Liver (tissue), 9 donors: ENCODE results near the gene CYB561D2. TPM values are rescaled to one million over a fixed set of nuclear protein-coding genes. Genes with fewer than 3 reads are reported as not detected.

ENCODE experiments used
- DNase-seq: peaks from one replicate; pipeline ENCODE4 v3.0.0-alpha.2; 2017; ENCODE audit warnings: low spot score
- H3K27ac ChIP-seq, 2 donors: one replicate each; pipeline ENCODE4 v1.7.0; 2013; ENCODE audit warnings: inconsistent platforms in 2 of 2, low read length in 2 of 2, control low read depth in 1 of 2, low read depth in 1 of 2, mild to moderate bottlenecking in 1 of 2
- H3K27me3 ChIP-seq, 4 donors: one replicate each; pipeline versions ENCODE4 v1.6.1 to v1.7.0; 2013; ENCODE audit warnings: low read length in 3 of 4, inconsistent platforms in 1 of 4, mild to moderate bottlenecking in 1 of 4, moderate library complexity in 1 of 4; ENCODE audit not compliant: control insufficient read depth in 4 of 4, insufficient read depth in 4 of 4
- H3K36me3 ChIP-seq, 4 donors: one replicate each; pipeline versions ENCODE4 v1.6.1 to v1.7.0; 2013; ENCODE audit warnings: low read length in 3 of 4, mild to moderate bottlenecking in 3 of 4, low read depth in 1 of 4, moderate library complexity in 1 of 4; ENCODE audit not compliant: control insufficient read depth in 4 of 4, insufficient read depth in 3 of 4
- H3K4me1 ChIP-seq, 4 donors: one replicate each; pipeline versions ENCODE4 v1.6.1 to v1.7.0; 2013; ENCODE audit warnings: low read length in 3 of 4, mild to moderate bottlenecking in 3 of 4, moderate library complexity in 1 of 4; ENCODE audit not compliant: control insufficient read depth in 4 of 4, insufficient read depth in 4 of 4
- H3K4me3 ChIP-seq, 3 donors: one replicate each; pipeline versions ENCODE4 v1.6.1 to v1.7.0; 2013; ENCODE audit warnings: low read length in 3 of 3, control low read depth in 1 of 3, low read depth in 1 of 3, mild to moderate bottlenecking in 1 of 3
- H3K9ac ChIP-seq, 2 donors: one replicate each; pipeline ENCODE4 v1.7.0; 2013; ENCODE audit warnings: low read length in 2 of 2, mild to moderate bottlenecking in 2 of 2, moderate library complexity in 2 of 2, control low read depth in 1 of 2, low read depth in 1 of 2
- H3K9me3 ChIP-seq, 4 donors: one replicate each; pipeline versions ENCODE4 v1.6.1 to v1.7.0; 2013; ENCODE audit warnings: low read length in 3 of 4; ENCODE audit not compliant: control insufficient read depth in 4 of 4
- ATF3 ChIP-seq: IDR thresholded peaks from 2 replicates; pipeline ENCODE4 v1.6.1; 2016; ENCODE audit warnings: antibody characterized with exemption
- CTCF ChIP-seq: fragments of 150-350 bp; IDR thresholded peaks from 2 replicates; pipeline ENCODE4 v1.5.1; 2017; ENCODE audit warnings: improper control_type of control experiment, low read depth, low read length; ENCODE audit not compliant: missing input control
- EGR1 ChIP-seq, 2 donors: IDR thresholded peaks; 2 replicates each; pipeline ENCODE4 v1.6.1; 2016 to 2018; ENCODE audit warnings: antibody characterized with exemption in 2 of 2, low read depth in 2 of 2
- FOXA1 ChIP-seq: IDR thresholded peaks from 2 replicates; pipeline ENCODE4 v1.6.1; 2016; ENCODE audit warnings: antibody characterized with exemption
- FOXA2 ChIP-seq: IDR thresholded peaks from 2 replicates; pipeline ENCODE4 v1.6.1; 2016; ENCODE audit warnings: antibody characterized with exemption
- GABPA ChIP-seq, 2 donors: IDR thresholded peaks in 1 of 2; conservative IDR thresholded peaks in 1 of 2; 2 replicates each; pipeline ENCODE4 v1.6.1; 2016; ENCODE audit warnings: antibody characterized with exemption in 2 of 2, mild to moderate bottlenecking in 1 of 2, moderate library complexity in 1 of 2
- HNF4A ChIP-seq, 2 donors: conservative IDR thresholded peaks; 2 replicates each; pipeline ENCODE4 v1.6.1; 2016; ENCODE audit warnings: antibody characterized with exemption in 2 of 2, mild to moderate bottlenecking in 2 of 2
- HNF4G ChIP-seq: IDR thresholded peaks from 2 replicates; pipeline ENCODE4 v1.6.1; 2016; ENCODE audit warnings: antibody characterized with exemption
- JUND ChIP-seq, 2 donors: IDR thresholded peaks; 2 replicates each; pipeline ENCODE4 v1.6.1; 2016; ENCODE audit warnings: antibody characterized with exemption in 2 of 2
- NR2F2 ChIP-seq: IDR thresholded peaks from 2 replicates; pipeline ENCODE4 v1.6.1; 2016; ENCODE audit warnings: antibody characterized with exemption
- RAD21 ChIP-seq, 2 donors: IDR thresholded peaks; 2 replicates each; pipeline ENCODE4 v1.6.1; 2016; ENCODE audit warnings: antibody characterized with exemption in 2 of 2, mild to moderate bottlenecking in 2 of 2
- REST ChIP-seq: IDR thresholded peaks from 2 replicates; pipeline ENCODE4 v1.6.1; 2016; ENCODE audit warnings: antibody characterized with exemption, mild to moderate bottlenecking
- RXRA ChIP-seq, 2 donors: IDR thresholded peaks; 2 replicates each; pipeline ENCODE4 v1.6.1; 2017 to 2018; ENCODE audit warnings: antibody characterized with exemption in 2 of 2, mild to moderate bottlenecking in 1 of 2
- SP1 ChIP-seq: IDR thresholded peaks from 2 replicates; pipeline ENCODE4 v1.6.1; 2018; ENCODE audit warnings: antibody characterized with exemption, mild to moderate bottlenecking
- TAF1 ChIP-seq: conservative IDR thresholded peaks from 2 replicates; pipeline ENCODE4 v1.6.1; 2016; ENCODE audit warnings: antibody characterized with exemption, mild to moderate bottlenecking
- YY1 ChIP-seq: IDR thresholded peaks from 2 replicates; pipeline ENCODE4 v1.6.1; 2016; ENCODE audit warnings: antibody characterized with exemption, mild to moderate bottlenecking
- ZBTB33 ChIP-seq: IDR thresholded peaks from 2 replicates; pipeline ENCODE4 v1.6.1; 2016; ENCODE audit warnings: antibody characterized with exemption
- WGBS: extraction: QIAGEN DNeasy Blood & Tissue Kit; methylation state at CpG from one replicate; pipeline ENCODE4 v1.1.7; 2013; 5-methylcytosine and 5-hydroxymethylcytosine counted together
- polyA plus RNA-seq, 2 donors: library from polyadenylated mRNA; stranded (reverse) in 1 of 2; unstranded in 1 of 2; fragments of 200-250 nt in 1 of 2; fragments of >200 nt in 1 of 2; fragmentation: Nextera tagmentation in 1 of 2; extraction: Ambion mirVana in 1 of 2; gene quantifications; one replicate each; pipeline versions ENCODE4 v1.2.1 to v1.2.3, GENCODE V29; 2013 to 2015
- total RNA-seq, 2 donors: library from RNA; depleted of rRNA; stranded (reverse); fragments of >200 nt; gene quantifications; one replicate each; pipeline ENCODE4 v1.2.3, GENCODE V29; 2014
- donor health status: healthy.
- donor health status: healthy.
- donor health status: healthy.
- donor health status: healthy.
- donor health status: healthy.

CYB561D2 gene
- total and polyA plus RNA-seq, 4 donors, result 12.3 to 28.2 (median 22.1) TPM

DNA sequence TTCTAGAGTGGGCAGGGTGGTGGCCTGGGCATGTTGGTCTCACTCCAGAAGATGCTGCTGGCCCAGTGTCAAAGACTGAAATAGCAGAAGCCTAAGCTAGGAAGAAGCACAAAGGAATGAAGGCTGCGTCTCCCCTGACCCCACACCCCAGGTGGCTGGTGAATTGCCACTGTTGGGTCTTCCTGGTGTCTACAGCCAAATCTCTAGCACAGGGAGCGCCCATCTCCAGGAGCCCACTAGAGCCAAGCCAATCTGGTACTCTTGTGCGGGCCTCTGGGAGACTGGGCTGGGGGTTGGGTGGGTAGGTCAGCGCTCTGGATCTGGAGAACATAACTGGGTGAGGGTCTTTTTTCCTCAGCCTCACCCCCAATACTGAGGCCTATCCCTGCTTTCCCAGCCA lies 23.5 kb upstream of the CYB561D2 start:
- H3K4me1 ChIP-seq, result peaks cover 2 to 59% (median 40%) of the 10 kb centered on the region in 4 donors
- H3K36me3 ChIP-seq, result peaks cover 4 to 33% (median 17%) of the 10 kb centered on the region in 4 donors

GRCh38 chr3:50327943-50328691 lies 22.5 kb upstream of the CYB561D2 start, which contains the start of gene TUSC2:
Gene TUSC2 (minus strand): TSS chr3:50328223. CDS start chr3:50328099, 124 bp downstream.
- WGBS, result 1% methylated on average over 55 of the region's 55 CpGs
- TF ChIP-seq SP1 (peak; percentile 63), RXRA (IDR thresholded peaks at IDR 0.05) (no peak), EGR1 (IDR thresholded peaks at IDR 0.05; ENCODE audit: low read depth in 2 of 2) (peak in 1 of 2 donors; percentile 83), RAD21 (IDR thresholded peaks at IDR 0.05) (no peak), FOXA1 (no peak), FOXA2 (no peak), YY1 (peak; percentile 75), TAF1 (no peak), HNF4G (no peak), CTCF (no peak), GABPA (IDR thresholded peaks at IDR 0.05 in 1 of 2, conservative IDR thresholded peaks at IDR 0.05 in 1 of 2) (peak; percentile 75 to 95), ATF3 (no peak), REST (peak; percentile 74), JUND (IDR thresholded peaks at IDR 0.05) (no peak), ZBTB33 (no peak), NR2F2 (no peak), HNF4A (conservative IDR thresholded peaks at IDR 0.05) (no peak)

More for the DNA sequence above, 23.5 kb upstream of the CYB561D2 start:
- no peak for DNase-seq
- Histone ChIP-seq H3K9ac (peak overlapping the region; percentile 59 to 75), H3K4me3 (peak overlapping the region; percentile 82 to 87 (median 83)), H3K9me3 (no peaks in the 10 kb centered on the region), H3K27ac (no peak overlapping the region), H3K27me3 (no peaks in the 10 kb centered on the region)
- TF ChIP-seq SP1 (no peak), GABPA (IDR thresholded peaks at IDR 0.05 in 1 of 2, conservative IDR thresholded peaks at IDR 0.05 in 1 of 2) (no peak), ZBTB33 (no peak), HNF4G (no peak), FOXA1 (no peak), NR2F2 (no peak), EGR1 (IDR thresholded peaks at IDR 0.05; ENCODE audit: low read depth in 2 of 2) (no peak), YY1 (no peak), RAD21 (IDR thresholded peaks at IDR 0.05) (no peak), HNF4A (conservative IDR thresholded peaks at IDR 0.05) (no peak)
- WGBS, result 73% methylated on average over 4 of the region's 4 CpGs

More at GRCh38 chr3:50327943-50328691, 22.5 kb upstream of the CYB561D2 start, which contains the start of gene TUSC2:
- peaks cover 2 to 51% (median 34%) of the 10 kb centered on the region in 4 donors for H3K4me1 ChIP-seq
- peaks cover 4 to 34% (median 17%) of the 10 kb centered on the region in 4 donors for H3K36me3 ChIP-seq
- peak within 1 kb of the TSS; percentile 72 to 74 for H3K27ac ChIP-seq
- peak; percentile 96 for DNase-seq
- H3K9ac ChIP-seq, result peak within 1 kb of the TSS; percentile 63 to 75
- no peaks in the 10 kb centered on the region for H3K27me3 ChIP-seq
- H3K9me3 ChIP-seq, result no peaks in the 10 kb centered on the region
- peak within 1 kb of the TSS; percentile 82 to 87 (median 83) for H3K4me3 ChIP-seq
